Suprapubic skin (tissue), 4 donors: ENCODE results near the gene OR2AT4. TPM values are rescaled to one million over a fixed set of nuclear protein-coding genes. Genes with fewer than 3 reads are reported as not detected.

ENCODE experiments used
- DNase-seq, 2 donors: peaks; one replicate each; pipeline ENCODE4 v3.0.0-alpha.2; 2019; ENCODE audit warnings: low spot score in 2 of 2
- H3K27ac ChIP-seq: fragments of 200-600 bp; sonication (generic); one replicate; pipeline ENCODE4 v1.5.1; 2019
- H3K27me3 ChIP-seq: fragments of 200-600 bp; sonication (generic); one replicate; pipeline ENCODE4 v1.5.1; 2019
- H3K36me3 ChIP-seq: fragments of 200-600 bp; sonication (generic); one replicate; pipeline ENCODE4 v1.5.1; 2019
- H3K4me1 ChIP-seq: fragments of 200-600 bp; sonication (generic); one replicate; pipeline ENCODE4 v1.5.1; 2019
- H3K4me3 ChIP-seq: fragments of 200-600 bp; sonication (generic); one replicate; pipeline ENCODE4 v1.5.1; 2019; ENCODE audit warnings: mild to moderate bottlenecking
- H3K9me3 ChIP-seq: fragments of 200-600 bp; sonication (generic); one replicate; pipeline ENCODE4 v1.5.1; 2019
- CTCF ChIP-seq, 2 donors: fragments of 200-600 bp in 1 of 2; fragments of 450-650 bp in 1 of 2; sonication (generic) in 1 of 2; IDR thresholded peaks; one replicate each; pipeline ENCODE4 v1.5.1; 2016 to 2019; ENCODE audit warnings: antibody characterized with exemption in 2 of 2, mild to moderate bottlenecking in 1 of 2, moderate library complexity in 1 of 2
- EP300 ChIP-seq: sonication (generic); formaldehyde crosslinking; IDR thresholded peaks from one replicate; pipeline ENCODE4 v1.6.1; 2017; ENCODE audit warnings: antibody characterized with exemption
- POLR2A ChIP-seq, 2 donors: fragments of 450-650 bp; IDR thresholded peaks; one replicate each; pipeline ENCODE4 v1.6.1; 2017; ENCODE audit warnings: antibody characterized with exemption in 2 of 2, mild to moderate bottlenecking in 2 of 2, moderate library complexity in 2 of 2
- POLR2AphosphoS5 ChIP-seq, 3 donors: sonication (generic); formaldehyde crosslinking; IDR thresholded peaks; one replicate each; pipeline ENCODE4 v1.6.1; 2017; ENCODE audit warnings: antibody characterized with exemption in 3 of 3
- WGBS: methylation state at CpG from one replicate; pipeline ENCODE4 v1.1.5; 2018; 5-methylcytosine and 5-hydroxymethylcytosine counted together
- total RNA-seq, 4 donors: library from RNA; depleted of rRNA; stranded (reverse); fragments of >200 nt; gene quantifications; one replicate each; pipeline ENCODE4 v1.1.0, GENCODE V29; 2016

Gene OR2AT4
- total RNA-seq: not detected

DNA sequence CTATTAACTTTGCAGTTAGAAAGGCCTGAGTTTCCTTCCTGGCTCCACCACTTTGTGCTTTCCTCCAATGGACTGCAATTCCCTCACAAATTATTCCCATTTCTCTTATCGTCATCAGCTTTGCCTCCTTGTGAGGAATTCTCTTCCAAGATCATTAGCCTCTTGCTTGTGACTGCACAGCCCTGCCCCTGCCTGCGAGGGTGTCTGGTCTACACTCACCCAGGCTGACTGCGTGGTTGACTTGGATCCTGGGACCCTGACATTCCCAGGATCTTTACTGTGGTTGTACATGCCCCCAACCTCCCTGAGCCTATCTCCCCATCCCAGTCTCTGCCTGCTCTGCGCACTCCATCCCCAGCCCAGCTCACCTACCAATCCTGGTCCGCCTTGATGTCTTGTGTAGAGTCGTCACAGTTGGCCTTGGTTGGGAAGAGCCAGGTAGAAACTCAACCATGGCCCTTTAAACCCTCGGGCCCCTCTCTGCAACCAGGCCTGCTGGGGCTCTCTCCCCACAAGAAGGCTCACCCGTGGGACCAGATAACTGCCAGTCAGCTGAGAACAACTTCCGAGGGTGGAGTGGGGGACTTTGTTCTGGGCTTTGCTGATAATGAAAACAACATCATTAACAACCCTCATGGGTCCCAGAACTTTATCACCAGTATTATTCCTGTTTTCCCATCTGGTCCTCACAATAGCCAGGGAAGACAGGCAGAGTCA is at the start of gene OR2AT4:
Gene OR2AT4 (minus strand): TSS at position 421 of the 717 bp plus-strand sequence.
- Histone ChIP-seq H3K9me3 (no peaks in the 10 kb centered on the region), H3K4me3 (no peak within 1 kb of the TSS), H3K4me1 (no peaks in the 10 kb centered on the region), H3K27me3 (peaks cover 27% of the 10 kb centered on the region), H3K36me3 (no peaks in the 10 kb centered on the region), H3K27ac (no peak within 1 kb of the TSS)
- WGBS: 81% methylated on average over 9 of the region's 9 CpGs
- DNase-seq: no peak
- no peak for TF ChIP-seq CTCF (IDR thresholded peaks at IDR 0.05)
- TF ChIP-seq EP300: no peak
- TF ChIP-seq POLR2A (IDR thresholded peaks at IDR 0.05): no peak
- TF ChIP-seq POLR2AphosphoS5 (IDR thresholded peaks at IDR 0.05): no peak

DNA sequence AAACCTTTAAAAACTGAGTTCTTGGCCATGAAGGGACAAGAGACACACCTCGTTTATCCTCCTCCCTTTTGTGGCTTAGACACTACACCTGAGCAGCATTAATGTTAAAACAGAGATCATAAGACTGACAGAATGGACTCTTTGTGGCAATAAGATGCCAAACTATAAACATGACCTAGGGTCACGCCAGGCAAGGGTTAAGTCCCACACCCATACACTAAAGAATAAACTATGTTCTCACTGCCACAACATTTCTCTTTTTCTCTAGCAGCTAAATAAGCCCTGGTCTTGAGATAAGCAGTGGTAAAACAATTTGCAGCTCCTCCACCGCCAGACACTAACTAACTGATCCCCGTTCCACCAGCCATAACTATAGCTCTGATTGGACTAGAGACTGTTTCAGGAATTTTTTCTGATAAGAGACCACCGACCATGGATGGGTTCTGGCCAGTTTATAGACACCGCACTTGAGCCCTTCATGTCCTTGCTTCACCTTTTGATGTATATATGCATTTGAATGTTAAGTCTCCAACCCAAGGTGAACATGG is 49.4 kb upstream of the OR2AT4 start:
- TF ChIP-seq POLR2AphosphoS5 (IDR thresholded peaks at IDR 0.05) (no peak), POLR2A (IDR thresholded peaks at IDR 0.05) (no peak), EP300 (no peak), CTCF (IDR thresholded peaks at IDR 0.05) (no peak)
- H3K27me3 ChIP-seq: no peaks in the 10 kb centered on the region
- no peaks in the 10 kb centered on the region for H3K9me3 ChIP-seq
- peaks cover 39% of the 10 kb centered on the region for H3K4me1 ChIP-seq
- H3K36me3 ChIP-seq: no peaks in the 10 kb centered on the region
- H3K27ac ChIP-seq: no peak overlapping the region
- H3K4me3 ChIP-seq: no peak overlapping the region
- WGBS: 76% methylated on average over 6 of the region's 6 CpGs
- DNase-seq: peak; percentile 7 to 29

DNA sequence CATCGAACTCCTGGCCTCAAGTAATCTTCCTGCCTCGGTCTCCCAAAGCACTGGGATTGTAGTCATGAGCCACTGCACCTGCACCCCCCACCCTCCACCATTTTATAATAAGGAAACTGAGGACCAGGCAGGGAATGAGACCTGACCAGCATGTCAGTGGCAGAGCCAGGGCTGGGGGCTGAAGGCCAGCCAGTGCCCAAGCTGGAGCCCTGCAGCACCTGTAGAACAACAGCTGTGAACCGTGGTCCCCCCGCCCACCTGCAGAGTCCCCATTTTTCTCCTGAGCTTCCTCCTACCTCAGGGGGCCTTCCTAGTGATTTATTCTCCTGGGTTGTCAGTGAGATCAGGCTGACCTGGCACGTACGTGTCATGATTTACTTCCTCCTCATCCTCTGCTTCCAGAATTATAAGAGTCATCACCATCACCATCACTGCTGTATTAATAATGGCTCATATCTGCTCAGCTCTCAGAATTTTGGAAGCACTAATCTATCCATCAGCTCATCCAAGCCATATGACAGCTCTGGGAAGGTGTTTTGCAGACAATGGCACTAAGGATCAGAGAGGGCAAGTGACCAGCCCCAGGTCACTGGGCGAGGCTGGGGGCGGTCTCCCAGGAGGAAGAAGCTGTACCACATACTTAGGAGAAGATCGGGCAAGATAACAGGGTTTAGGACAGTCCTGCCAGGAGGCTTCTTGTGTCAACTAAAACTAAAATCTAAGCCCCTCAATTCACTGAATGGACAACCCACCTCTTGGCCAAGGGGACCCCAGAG is 48.7 kb upstream of the OR2AT4 start:
- Histone ChIP-seq H3K27me3 (no peaks in the 10 kb centered on the region), H3K36me3 (no peaks in the 10 kb centered on the region), H3K4me3 (no peak overlapping the region), H3K27ac (no peak overlapping the region), H3K9me3 (no peaks in the 10 kb centered on the region), H3K4me1 (peaks cover 35% of the 10 kb centered on the region)
- WGBS: 89% methylated on average over 9 of the region's 9 CpGs
- DNase-seq: peak; percentile 25 to 49
- TF ChIP-seq POLR2A (IDR thresholded peaks at IDR 0.05) (no peak), POLR2AphosphoS5 (IDR thresholded peaks at IDR 0.05) (no peak), CTCF (IDR thresholded peaks at IDR 0.05) (no peak), EP300 (no peak)

DNA sequence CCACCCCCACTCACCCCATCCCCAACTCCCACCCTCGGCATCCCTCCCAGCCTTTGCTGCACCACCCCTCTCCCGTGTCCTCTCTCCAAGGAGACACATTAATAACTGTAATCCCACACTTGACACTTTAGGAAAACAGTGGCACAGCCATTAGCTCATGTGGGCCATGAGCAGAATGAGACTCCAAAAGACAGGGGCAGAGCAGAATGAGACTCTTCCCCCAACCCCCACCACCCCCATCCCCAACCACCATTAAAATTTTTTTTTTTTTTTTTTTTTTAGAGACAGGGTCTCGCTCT is 48.0 kb upstream of the OR2AT4 start:
- H3K27me3 ChIP-seq: no peaks in the 10 kb centered on the region
- H3K27ac ChIP-seq: no peak overlapping the region
- H3K9me3 ChIP-seq: no peaks in the 10 kb centered on the region
- peaks cover 28% of the 10 kb centered on the region for H3K4me1 ChIP-seq
- no peak for TF ChIP-seq POLR2AphosphoS5 (IDR thresholded peaks at IDR 0.05)
- no peak for TF ChIP-seq EP300
- TF ChIP-seq CTCF (IDR thresholded peaks at IDR 0.05): no peak
- no peak for TF ChIP-seq POLR2A (IDR thresholded peaks at IDR 0.05)
- H3K4me3 ChIP-seq: no peak overlapping the region
- WGBS: 33% methylated on average over 3 of the region's 3 CpGs
- H3K36me3 ChIP-seq: no peaks in the 10 kb centered on the region
- no peak for DNase-seq

- H3K27ac ChIP-seq: no peak overlapping the region
- H3K4me1 ChIP-seq: peaks cover 28% of the 10 kb centered on the region
- H3K4me3 ChIP-seq: no peak overlapping the region
- H3K9me3 ChIP-seq: no peaks in the 10 kb centered on the region
- no peaks in the 10 kb centered on the region for H3K27me3 ChIP-seq
- no peaks in the 10 kb centered on the region for H3K36me3 ChIP-seq
- no peak for TF ChIP-seq CTCF (IDR thresholded peaks at IDR 0.05)
- TF ChIP-seq POLR2AphosphoS5 (IDR thresholded peaks at IDR 0.05): no peak
- 29% methylated on average over 6 of the region's 6 CpGs for WGBS
- no peak for DNase-seq
Observed at GRCh38 chr11:75143420-75143731, 46.7 kb upstream of the OR2AT4 start.
